Cardiac muscle cell (in vitro differentiated cells and primary cell): Measurements from ENCODE around the gene PRRX2. TPM values are rescaled to one million over a fixed set of nuclear protein-coding genes. Genes with fewer than 3 reads are reported as not detected.

Source experiments
- DNase-seq, 2 donors: peaks; one replicate each; pipeline versions ENCODE4 v3.0.0 to v3.0.0-alpha.2; 2010 to 2017; ENCODE audit warnings: low read depth in 1 of 2, low spot score in 1 of 2
- H3K27ac ChIP-seq: fragments of 200-600 bp; sonication (generic); 2 replicates; pipeline ENCODE4 v1.5.1; 2016
- H3K27me3 ChIP-seq: fragments of 200-600 bp; sonication (generic); 2 replicates; pipeline ENCODE4 v1.6.0; 2016; ENCODE audit warnings: control low read depth
- H3K36me3 ChIP-seq: fragments of 200-600 bp; sonication (generic); 2 replicates; pipeline ENCODE4 v1.5.1; 2016; ENCODE audit warnings: control low read depth
- H3K4me1 ChIP-seq: fragments of 200-600 bp; sonication (generic); 2 replicates; pipeline ENCODE4 v1.8.1; 2017; ENCODE audit warnings: low read depth, mild to moderate bottlenecking, mixed run types
- H3K4me3 ChIP-seq: fragments of 200-600 bp; sonication (generic); 2 replicates; pipeline ENCODE4 v1.5.1; 2016; ENCODE audit warnings: mild to moderate bottlenecking
- H3K9me3 ChIP-seq: fragments of 200-600 bp; sonication (generic); 2 replicates; pipeline ENCODE4 v1.5.1; 2017; ENCODE audit warnings: low read depth, mild to moderate bottlenecking, control low read depth
- CTCF ChIP-seq: IDR thresholded peaks from 2 replicates; pipeline ENCODE4 v1.5.1; 2012; ENCODE audit warnings: low read depth, mild to moderate bottlenecking, low read length
- polyA plus RNA-seq: library from polyadenylated mRNA; unstranded; fragments of >200 nt; fragmentation: Nextera tagmentation; extraction: Ambion mirVana; gene quantifications from 2 replicates; pipeline ENCODE4 v1.2.1, GENCODE V29; 2016
- total RNA-seq: library from RNA; depleted of rRNA; stranded (reverse); fragments of >200 nt; gene quantifications from 2 replicates; pipeline ENCODE4 v1.2.3, GENCODE V29; 2016

Gene PRRX2
- total and polyA plus RNA-seq, 2 experiments from 2014 or later, result 3.0 to 10.2 TPM

- Histone ChIP-seq H3K9me3 (no peaks in the 10 kb centered on the region), H3K36me3 (no peaks in the 10 kb centered on the region), H3K4me1 (no peaks in the 10 kb centered on the region), H3K27ac (no peak overlapping the region), H3K4me3 (no peak overlapping the region), H3K27me3 (no peaks in the 10 kb centered on the region)
- DNase-seq, result no peak
- TF ChIP-seq CTCF, result peak; percentile 37
These were observed 54.9 kb downstream of the PRRX2 start for GRCh38 chr9:129720181-129720864.

GRCh38 chr9:129720865-129721545, 55.6 kb downstream of the PRRX2 start:
- no peaks in the 10 kb centered on the region for H3K9me3 ChIP-seq
- no peak for DNase-seq

GRCh38 chr9:129722913-129723312, 57.5 kb downstream of the PRRX2 start:
- Histone ChIP-seq H3K9me3 (no peaks in the 10 kb centered on the region), H3K27me3 (no peaks in the 10 kb centered on the region), H3K36me3 (no peaks in the 10 kb centered on the region), H3K4me3 (no peak overlapping the region), H3K27ac (no peak overlapping the region), H3K4me1 (no peaks in the 10 kb centered on the region)
- no peak for DNase-seq
- no peak for TF ChIP-seq CTCF

More at GRCh38 chr9:129720865-129721545, 55.6 kb downstream of the PRRX2 start:
- Histone ChIP-seq H3K4me3 (no peak overlapping the region), H3K36me3 (no peaks in the 10 kb centered on the region), H3K27ac (no peak overlapping the region), H3K27me3 (no peaks in the 10 kb centered on the region), H3K4me1 (no peaks in the 10 kb centered on the region)
- no peak for TF ChIP-seq CTCF

GRCh38 chr9:129724456-129725190, 59.2 kb downstream of the PRRX2 start:
- Histone ChIP-seq H3K9me3 (no peaks in the 10 kb centered on the region), H3K4me1 (no peaks in the 10 kb centered on the region), H3K27ac (no peak overlapping the region), H3K4me3 (no peak overlapping the region), H3K27me3 (no peaks in the 10 kb centered on the region), H3K36me3 (no peaks in the 10 kb centered on the region)
- TF ChIP-seq CTCF, result no peak
- no peak for DNase-seq

GRCh38 chr9:129725795-129726251, 60.4 kb downstream of the PRRX2 start:
- H3K9me3 ChIP-seq, result no peaks in the 10 kb centered on the region
- no peaks in the 10 kb centered on the region for H3K4me1 ChIP-seq
- no peaks in the 10 kb centered on the region for H3K36me3 ChIP-seq
- no peak overlapping the region for H3K27ac ChIP-seq
- no peak overlapping the region for H3K4me3 ChIP-seq
- no peak for DNase-seq
- H3K27me3 ChIP-seq, result no peaks in the 10 kb centered on the region
- TF ChIP-seq CTCF, result no peak
